ENCODE results near the gene PRR18. TPM values are rescaled to one million over a fixed set of nuclear protein-coding genes. Genes with fewer than 3 reads are reported as not detected.

Gene PRR18
- total and polyA plus RNA-seq, 4 donors, result 0.33 to 2.9 (median 0.87) TPM

DNA sequence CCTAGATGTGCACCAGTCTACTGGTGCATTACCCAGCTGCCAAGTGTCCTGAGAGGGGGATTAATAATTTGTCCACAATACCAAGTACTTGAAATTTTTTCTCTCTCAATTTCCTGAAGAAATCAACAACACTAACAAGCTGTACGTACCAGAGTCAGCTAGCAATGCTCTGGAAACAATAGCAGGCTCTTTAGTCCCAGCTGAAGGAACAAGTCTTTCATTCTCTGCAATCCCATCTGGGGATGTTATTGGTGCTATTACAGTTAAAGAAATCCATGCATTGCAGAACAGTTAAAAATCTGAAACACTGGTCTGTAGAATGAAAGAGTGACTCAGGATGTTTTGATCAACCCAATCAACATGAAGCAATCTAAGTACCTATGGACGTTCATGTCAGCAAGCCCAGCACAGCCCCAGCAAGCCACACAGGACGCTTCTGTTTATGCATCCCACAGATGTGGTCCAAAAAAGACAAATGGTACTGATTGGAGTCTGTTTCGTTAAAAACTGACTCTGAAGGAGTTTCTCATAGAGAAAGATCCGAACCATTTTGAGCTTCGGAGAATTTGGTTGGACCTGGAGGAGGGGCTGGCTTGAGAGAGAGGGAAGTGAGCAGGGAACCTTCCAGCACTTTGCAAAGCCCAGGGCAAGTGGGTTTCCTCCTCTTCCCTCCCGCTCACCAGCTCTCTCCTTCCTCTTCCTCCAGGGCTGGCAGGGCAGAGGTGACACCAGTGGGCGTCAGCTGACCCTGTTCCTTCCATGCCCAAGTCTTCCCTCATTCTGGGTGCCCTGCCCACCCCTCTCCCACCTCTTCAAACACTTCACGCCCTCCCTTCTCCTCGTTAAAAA lies 11.9 kb downstream of the PRR18 start:
- TF ChIP-seq, protein P1, sequence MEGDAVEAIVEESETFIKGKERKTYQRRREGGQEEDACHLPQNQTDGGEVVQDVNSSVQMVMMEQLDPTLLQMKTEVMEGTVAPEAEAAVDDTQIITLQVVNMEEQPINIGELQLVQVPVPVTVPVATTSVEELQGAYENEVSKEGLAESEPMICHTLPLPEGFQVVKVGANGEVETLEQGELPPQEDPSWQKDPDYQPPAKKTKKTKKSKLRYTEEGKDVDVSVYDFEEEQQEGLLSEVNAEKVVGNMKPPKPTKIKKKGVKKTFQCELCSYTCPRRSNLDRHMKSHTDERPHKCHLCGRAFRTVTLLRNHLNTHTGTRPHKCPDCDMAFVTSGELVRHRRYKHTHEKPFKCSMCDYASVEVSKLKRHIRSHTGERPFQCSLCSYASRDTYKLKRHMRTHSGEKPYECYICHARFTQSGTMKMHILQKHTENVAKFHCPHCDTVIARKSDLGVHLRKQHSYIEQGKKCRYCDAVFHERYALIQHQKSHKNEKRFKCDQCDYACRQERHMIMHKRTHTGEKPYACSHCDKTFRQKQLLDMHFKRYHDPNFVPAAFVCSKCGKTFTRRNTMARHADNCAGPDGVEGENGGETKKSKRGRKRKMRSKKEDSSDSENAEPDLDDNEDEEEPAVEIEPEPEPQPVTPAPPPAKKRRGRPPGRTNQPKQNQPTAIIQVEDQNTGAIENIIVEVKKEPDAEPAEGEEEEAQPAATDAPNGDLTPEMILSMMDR (IDR thresholded peaks at IDR 0.05; ENCODE audit: control extremely low read depth, extremely low read depth), result no peak
- no peak for DNase-seq
- 73% methylated on average over 10 of the region's 10 CpGs for WGBS, 2 donors
- no peak overlapping the region for H3K27ac ChIP-seq (ENCODE audit: low read depth in 1 of 2, low read length in 1 of 2)
- H3K4me3 ChIP-seq, result no peak overlapping the region
- H3K4me1 ChIP-seq (ENCODE audit: control insufficient read depth in 5 of 5, insufficient read depth in 5 of 5, low read length in 5 of 5), result no peaks in the 10 kb centered on the region
- H3K36me3 ChIP-seq (ENCODE audit: control insufficient read depth in 4 of 4, insufficient read depth in 4 of 4, low read length in 4 of 4), result no peaks in the 10 kb centered on the region
- H3K9ac ChIP-seq (ENCODE audit: insufficient read depth in 1 of 2, low read length in 2 of 2), result no peak overlapping the region
- ATAC-seq (ENCODE audit: insufficient read depth, low FRiP score), result no peak
- H3K27me3 ChIP-seq (ENCODE audit: control insufficient read depth in 3 of 3, insufficient read depth in 3 of 3, low read length in 2 of 3), result peaks cover 0 to 8% (median 2%) of the 10 kb centered on the region in 3 donors
- peaks cover 0 to 5% (median 0%) of the 10 kb centered on the region in 4 donors for H3K9me3 ChIP-seq (ENCODE audit: control insufficient read depth in 4 of 4, insufficient read depth in 3 of 4, low read length in 3 of 4)

DNA sequence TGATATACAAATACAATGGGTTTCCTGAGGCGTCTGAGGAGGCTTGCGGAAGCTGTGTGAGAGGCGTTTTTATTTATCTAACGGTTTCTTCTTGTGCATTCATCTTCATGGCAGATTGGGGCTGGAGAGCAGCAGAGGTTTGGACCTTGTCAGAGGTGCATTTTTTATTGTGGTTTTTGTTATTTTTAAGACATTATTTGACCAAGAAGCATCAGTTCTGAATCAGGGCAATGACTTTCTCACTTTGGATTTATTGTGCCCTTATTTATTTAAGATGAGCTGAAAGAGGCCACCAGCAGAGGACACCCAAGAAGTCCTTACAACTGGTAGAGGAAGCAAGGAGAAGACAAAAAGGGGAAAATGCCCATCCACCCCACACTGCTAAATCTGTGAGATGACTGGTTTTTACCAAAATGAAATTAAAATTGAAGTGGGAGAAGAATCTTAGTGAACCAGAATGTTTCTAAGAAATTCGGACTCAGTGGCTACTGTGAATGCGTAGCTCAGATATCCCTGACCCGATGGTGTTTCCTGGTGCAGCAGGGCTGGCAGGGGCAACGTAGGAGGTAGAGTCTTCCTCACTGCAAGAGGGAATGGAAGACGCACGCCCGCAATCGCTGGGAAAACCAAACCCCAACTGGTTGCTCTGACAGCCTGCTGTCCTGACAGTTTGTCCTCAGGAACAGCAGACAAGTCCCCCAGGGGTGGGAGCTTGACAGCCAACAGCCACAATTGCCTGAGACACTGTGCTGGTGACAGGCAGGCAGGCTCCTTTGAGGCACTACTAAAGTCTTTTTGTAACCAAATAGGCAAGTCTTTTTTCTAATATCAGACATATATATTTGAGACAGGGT lies 14.2 kb downstream of the PRR18 start:
- no peak overlapping the region for H3K9ac ChIP-seq (ENCODE audit: insufficient read depth in 1 of 2, low read length in 2 of 2)

DNA sequence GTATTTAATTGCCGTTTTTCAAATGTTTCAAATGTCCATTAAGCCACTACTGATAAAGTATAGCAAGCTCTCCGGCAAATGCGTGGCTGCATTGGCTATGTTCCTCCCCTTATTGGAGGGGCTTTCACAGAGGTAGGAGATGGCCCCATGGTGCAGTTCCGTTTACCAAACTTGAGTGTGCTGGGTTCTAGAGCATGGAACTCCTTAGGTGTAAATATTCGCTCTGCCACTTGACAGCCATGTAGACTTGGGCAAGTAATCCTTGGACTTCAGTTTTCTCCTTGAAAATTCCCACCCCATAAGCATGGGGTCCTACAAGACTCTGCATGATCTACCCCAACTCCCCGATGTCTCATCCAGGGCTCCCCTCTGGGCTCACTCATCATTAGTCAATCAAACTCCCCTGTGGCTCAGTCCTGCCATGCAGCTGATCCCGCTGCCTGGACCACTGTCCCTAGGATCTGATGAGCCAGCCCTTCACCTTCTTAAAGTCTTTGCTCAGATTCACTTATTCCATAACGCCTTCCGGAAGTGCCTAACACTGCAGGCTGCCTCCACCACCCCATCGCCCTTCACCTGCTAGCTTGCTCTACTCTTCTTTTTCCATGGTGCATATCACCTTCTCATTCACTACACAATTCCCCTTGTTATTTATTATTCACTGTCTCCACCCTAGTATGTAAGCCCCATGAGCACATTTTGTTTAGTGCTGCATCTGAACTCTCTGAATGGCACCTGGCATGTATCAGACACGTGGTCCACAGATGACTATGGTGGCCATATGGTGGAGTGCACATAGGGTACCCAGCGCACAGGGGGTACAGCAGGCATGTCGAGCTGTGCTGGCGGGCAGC lies 18.8 kb downstream of the PRR18 start:
- Histone ChIP-seq H3K27ac (ENCODE audit: low read depth in 1 of 2, low read length in 1 of 2) (no peak overlapping the region), H3K4me1 (ENCODE audit: control insufficient read depth in 5 of 5, insufficient read depth in 5 of 5, low read length in 5 of 5) (no peaks in the 10 kb centered on the region), H3K4me3 (no peak overlapping the region), H3K9ac (ENCODE audit: insufficient read depth in 1 of 2, low read length in 2 of 2) (no peak overlapping the region), H3K27me3 (ENCODE audit: control insufficient read depth in 3 of 3, insufficient read depth in 3 of 3, low read length in 2 of 3) (peaks cover 0 to 8% (median 2%) of the 10 kb centered on the region in 3 donors), H3K9me3 (ENCODE audit: control insufficient read depth in 4 of 4, insufficient read depth in 3 of 4, low read length in 3 of 4) (no peaks in the 10 kb centered on the region), H3K36me3 (ENCODE audit: control insufficient read depth in 4 of 4, insufficient read depth in 4 of 4, low read length in 4 of 4) (no peaks in the 10 kb centered on the region)
- DNase-seq (peak in 1 of 3 donors; percentile 5), ATAC-seq (ENCODE audit: insufficient read depth, low FRiP score) (no peak)
- WGBS, 2 donors, result 94 to 95% methylated on average over 14 of the region's 14 CpGs
- TF ChIP-seq, protein P1 (IDR thresholded peaks at IDR 0.05; ENCODE audit: control extremely low read depth, extremely low read depth), result no peak

More for the DNA sequence above, 14.2 kb downstream of the PRR18 start:
- Histone ChIP-seq H3K27ac (ENCODE audit: low read depth in 1 of 2, low read length in 1 of 2) (no peak overlapping the region), H3K36me3 (ENCODE audit: control insufficient read depth in 4 of 4, insufficient read depth in 4 of 4, low read length in 4 of 4) (no peaks in the 10 kb centered on the region), H3K27me3 (ENCODE audit: control insufficient read depth in 3 of 3, insufficient read depth in 3 of 3, low read length in 2 of 3) (peaks cover 0 to 8% (median 2%) of the 10 kb centered on the region in 3 donors), H3K4me1 (ENCODE audit: control insufficient read depth in 5 of 5, insufficient read depth in 5 of 5, low read length in 5 of 5) (no peaks in the 10 kb centered on the region), H3K4me3 (no peak overlapping the region), H3K9me3 (ENCODE audit: control insufficient read depth in 4 of 4, insufficient read depth in 3 of 4, low read length in 3 of 4) (peaks cover 0 to 5% (median 0%) of the 10 kb centered on the region in 4 donors)
- TF ChIP-seq, protein P1 (IDR thresholded peaks at IDR 0.05; ENCODE audit: control extremely low read depth, extremely low read depth), result no peak
- 78 to 83% methylated on average over 12 of the region's 12 CpGs for WGBS, 2 donors
- DNase-seq (no peak), ATAC-seq (ENCODE audit: insufficient read depth, low FRiP score) (no peak)
